Mammary epithelial cell (primary cell): ENCODE data around the gene NCKAP5.

Experiments used
- CTCF ChIP-seq, 2 donors: IDR thresholded peaks in 1 of 2; conservative IDR thresholded peaks in 1 of 2; 2 replicates each; pipeline ENCODE4 v1.5.1; 2011 to 2012; ENCODE audit warnings: inconsistent platforms in 2 of 2, low read length in 2 of 2, mild to moderate bottlenecking in 2 of 2, control low read depth in 1 of 2, low read depth in 1 of 2; ENCODE audit not compliant: insufficient read depth in 1 of 2; ENCODE audit errors: extremely low read depth in 1 of 2
- EZH2 ChIP-seq: IDR thresholded peaks from 2 replicates; pipeline ENCODE4 v1.6.1; 2012; ENCODE audit warnings: low read length, inconsistent platforms, borderline replicate concordance

GRCh38 chr2:133110201-133110600 is 458.1 kb downstream of the NCKAP5 start:
- no peak for TF ChIP-seq CTCF (conservative IDR thresholded peaks at IDR 0.05 in 1 of 2, IDR thresholded peaks at IDR 0.05 in 1 of 2; ENCODE audit: extremely low read depth in 1 of 2, insufficient read depth in 1 of 2, low read depth in 1 of 2, low read length in 2 of 2)
- no peak for TF ChIP-seq EZH2
